Measurements from ENCODE around the gene TGIF2.

GRCh38 chr20:36528875-36529417, 44.5 kb upstream of the TGIF2 start:
- no peak for TF ChIP-seq EZH2phosphoT487 (IDR thresholded peaks at IDR 0.05; ENCODE audit: insufficient read depth, low read depth)
- TF ChIP-seq EZH2 (IDR thresholded peaks at IDR 0.05; ENCODE audit: insufficient read depth, poor library complexity, severe bottlenecking), result no peak

Measured in GM23248 (cell line).